ENCODE measurements around the gene TSPAN6. TPM values are rescaled to one million over a fixed set of nuclear protein-coding genes. Genes with fewer than 3 reads are reported as not detected.

TSPAN6 gene
- total and polyA plus RNA-seq, 2 donors (not counting 3 experiments of a cell fraction or from before 2014, with no cell fraction given): 43.1 to 65.5 TPM

- no peak overlapping the region for H3K4me3 ChIP-seq (replicated peaks in 1 of 3; ENCODE audit: insufficient read depth in 1 of 3, low read depth in 1 of 3, low read length in 3 of 3)
- peaks cover 39% of the 10 kb centered on the region for H3K4me1 ChIP-seq (ENCODE audit: control insufficient read depth, extremely low read depth, insufficient read depth, low read length)
- no peaks in the 10 kb centered on the region for H4K20me1 ChIP-seq (replicated peaks; ENCODE audit: control insufficient read depth, extremely low read depth, insufficient read depth, low read length)
- TF ChIP-seq MAX (IDR thresholded peaks at IDR 0.05; ENCODE audit: insufficient read depth, insufficient read length) (peak; percentile 38), POLR2A (IDR thresholded peaks at IDR 0.05; ENCODE audit: low read depth, low read length) (no peak), MYC (IDR thresholded peaks at IDR 0.05; ENCODE audit: low read depth, low read length) (no peak), JUN (IDR thresholded peaks at IDR 0.05; ENCODE audit: borderline replicate concordance, insufficient read depth, insufficient read length, low read depth) (peak; percentile 45), FOS (IDR thresholded peaks at IDR 0.05; ENCODE audit: borderline replicate concordance, insufficient read depth, low read length) (peak; percentile 54)
- H3K9me1 ChIP-seq (replicated peaks; ENCODE audit: control insufficient read depth, extremely low read depth, insufficient read depth, low read length): no peaks in the 10 kb centered on the region
- H3K79me2 ChIP-seq (ENCODE audit: control insufficient read depth, insufficient read depth, low read length): no peaks in the 10 kb centered on the region
- ChIA-PET CTCF (interaction anchor here (3.3 to 7.2 kb wide), 3 partner anchors 12 to 95 kb away, joined by 17 to 136 read pairs (median 24); no protein-coding TSS in a partner anchor), POLR2A (no interaction called here)
- dilution Hi-C loops (cut with MboI; ENCODE audit: extremely low pct_ligation_motif_present, low sequenced_read_pairs): no loop called here
- H3K27me3 ChIP-seq (ENCODE audit: control insufficient read depth in 2 of 2, insufficient read depth in 2 of 2, low read length in 2 of 2): no peaks in the 10 kb centered on the region
- no peak overlapping the region for H3K4me2 ChIP-seq (ENCODE audit: insufficient read depth, low read length)
- no peaks in the 10 kb centered on the region for H3K9me3 ChIP-seq (replicated peaks; ENCODE audit: control insufficient read depth, insufficient read depth, low read length)
- DNase-seq (ENCODE audit: low read depth, low spot score): peak; percentile 65
- H3K36me3 ChIP-seq (ENCODE audit: control insufficient read depth in 2 of 2, extremely low read depth in 1 of 2, insufficient read depth in 2 of 2, low read length in 2 of 2): peaks cover 12% of the 10 kb centered on the region in 2 experiments
- peak overlapping the region; percentile 47 for H3K27ac ChIP-seq (ENCODE audit: insufficient read depth, low read depth, low read length)
- BruUV-seq (replicated peaks): no TSS peak
- FAIRE-seq: peak; percentile 91
- intact Hi-C loops (cut with micrococcal nuclease): loop anchor here (1.0 to 5.0 kb wide), 2 partner anchors 9 to 161 kb away; no protein-coding TSS in a partner anchor
- H3K9ac ChIP-seq (replicated peaks; ENCODE audit: extremely low read depth, insufficient read depth, low read length): no peak overlapping the region
- H2AFZ ChIP-seq (ENCODE audit: low read depth, low read length): no peak overlapping the region
Observed at GRCh38 chrX:100673397-100673953, 36.9 kb upstream of the TSPAN6 start.

DNA sequence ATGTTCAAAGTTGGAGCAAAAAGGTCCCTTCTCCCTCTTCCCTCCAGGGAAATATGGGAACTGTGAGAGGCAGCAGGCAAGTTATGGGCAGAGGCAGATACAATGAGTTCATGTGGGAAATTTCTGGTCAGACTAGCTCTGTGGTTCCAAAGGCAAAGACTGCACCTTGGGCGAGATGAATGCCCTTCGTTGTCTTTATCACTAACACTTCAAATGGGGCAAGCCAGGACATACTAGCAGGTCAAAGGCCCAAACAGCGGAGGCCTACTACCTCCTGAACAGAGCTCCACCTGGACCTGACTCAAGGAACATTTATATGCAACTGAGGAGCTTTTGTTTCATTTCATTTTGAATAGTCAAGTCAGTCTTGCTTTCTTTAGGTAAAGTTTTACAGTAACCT lies 36.4 kb upstream of the TSPAN6 start:
- Histone ChIP-seq H4K20me1 (replicated peaks; ENCODE audit: control insufficient read depth, extremely low read depth, insufficient read depth, low read length) (no peaks in the 10 kb centered on the region), H3K79me2 (ENCODE audit: control insufficient read depth, insufficient read depth, low read length) (no peaks in the 10 kb centered on the region), H3K27me3 (ENCODE audit: control insufficient read depth in 2 of 2, insufficient read depth in 2 of 2, low read length in 2 of 2) (no peaks in the 10 kb centered on the region), H3K4me2 (ENCODE audit: insufficient read depth, low read length) (no peak overlapping the region), H3K9me1 (replicated peaks; ENCODE audit: control insufficient read depth, extremely low read depth, insufficient read depth, low read length) (no peaks in the 10 kb centered on the region), H3K4me3 (replicated peaks in 1 of 3; ENCODE audit: insufficient read depth in 1 of 3, low read depth in 1 of 3, low read length in 3 of 3) (no peak overlapping the region), H2AFZ (ENCODE audit: low read depth, low read length) (no peak overlapping the region), H3K4me1 (ENCODE audit: control insufficient read depth, extremely low read depth, insufficient read depth, low read length) (peaks cover 39% of the 10 kb centered on the region), H3K9ac (replicated peaks; ENCODE audit: extremely low read depth, insufficient read depth, low read length) (no peak overlapping the region), H3K27ac (ENCODE audit: insufficient read depth, low read depth, low read length) (peak overlapping the region; percentile 47), H3K9me3 (replicated peaks; ENCODE audit: control insufficient read depth, insufficient read depth, low read length) (no peaks in the 10 kb centered on the region), H3K36me3 (ENCODE audit: control insufficient read depth in 2 of 2, extremely low read depth in 1 of 2, insufficient read depth in 2 of 2, low read length in 2 of 2) (peaks cover 10 to 12% of the 10 kb centered on the region in 2 experiments)
- intact Hi-C loops (cut with micrococcal nuclease): loop anchor here (1.0 to 5.0 kb wide), 2 partner anchors 9 to 161 kb away; no protein-coding TSS in a partner anchor
- dilution Hi-C loops (cut with MboI; ENCODE audit: extremely low pct_ligation_motif_present, low sequenced_read_pairs): no loop called here
- no peak for FAIRE-seq
- DNase-seq (ENCODE audit: low read depth, low spot score): no peak
- TF ChIP-seq POLR2AphosphoS5 (IDR thresholded peaks at IDR 0.05; ENCODE audit: insufficient read depth, low read depth, low read length) (no peak), JUN (IDR thresholded peaks at IDR 0.05; ENCODE audit: borderline replicate concordance, insufficient read depth, insufficient read length, low read depth) (no peak), EZH2 (IDR thresholded peaks at IDR 0.05; ENCODE audit: borderline replicate concordance, low read depth, low read length, severe bottlenecking) (no peak), POLR2A (IDR thresholded peaks at IDR 0.05; ENCODE audit: low read depth, low read length) (no peak), MYC (IDR thresholded peaks at IDR 0.05; ENCODE audit: low read depth, low read length) (no peak)
- POLR2A ChIA-PET: no interaction called here
- CTCF ChIA-PET: interaction anchor here (2.3 to 7.2 kb wide), 8 partner anchors 12 to 161 kb away, joined by 9 to 136 read pairs (median 20); partner anchors contain the start of genes SRPX2, SYTL4 and TSPAN6
- no TSS peak for BruUV-seq (replicated peaks)

Measured in endothelial cell of umbilical vein (primary cell).